ENCODE data around the gene TBC1D16.
A peak's percentile ranks its signal among the peaks of the same experiment; 100 is the strongest.
"Not testable (repeated sequence)": the region's sequence is repeated elsewhere in the genome, so short reads cannot be mapped to it uniquely, and the experiment has no call there.

The TBC1D16 gene

GRCh38 chr17:80051681-80052080, 16.0 kb upstream of the TBC1D16 start:
- no peak for DNase-seq

GRCh38 chr17:80050706-80051105, 15.0 kb upstream of the TBC1D16 start:
- DNase-seq: no peak

GRCh38 chr17:80049986-80050385, 14.3 kb upstream of the TBC1D16 start:
- no peak for DNase-seq

DNA sequence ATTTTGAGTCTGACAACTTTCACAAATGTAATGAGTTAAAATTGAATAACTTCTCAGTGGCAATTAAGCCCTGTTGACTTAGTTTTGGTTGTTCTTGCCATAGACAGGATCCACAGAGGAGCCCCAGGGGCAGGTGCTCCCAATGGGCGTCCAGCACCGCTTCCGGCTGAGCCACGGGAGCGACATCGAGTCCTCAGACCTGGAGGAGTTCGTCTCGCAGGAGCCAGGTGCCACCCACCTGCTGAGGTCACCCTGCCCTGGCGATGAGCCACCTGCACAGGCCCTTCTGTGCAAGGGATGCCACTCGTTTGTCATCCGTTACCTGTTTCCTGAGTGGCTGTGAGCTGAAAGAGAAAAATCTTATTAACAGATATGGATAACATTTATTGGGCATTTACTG, 11.5 kb upstream of the TBC1D16 start:
- no peak for DNase-seq

DNA sequence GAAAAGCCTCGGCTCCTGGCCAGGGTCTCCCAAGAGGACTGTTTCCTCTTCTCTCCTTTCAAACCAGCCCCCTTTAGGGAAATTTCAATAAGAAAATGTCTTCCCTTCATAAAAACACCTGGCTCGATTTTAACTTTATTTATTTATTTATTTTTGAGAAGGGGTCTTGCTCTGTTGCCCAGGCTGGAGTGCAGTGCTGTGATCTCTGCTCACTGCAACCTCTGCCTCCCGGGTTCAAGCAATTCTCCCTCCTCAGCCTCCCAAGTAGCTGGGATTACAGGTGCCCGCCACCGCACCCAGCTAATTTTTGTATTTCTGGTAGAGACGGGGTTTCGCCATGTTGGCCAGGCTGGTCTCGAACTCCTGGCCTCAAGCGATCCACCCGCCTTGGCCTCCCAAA, 11.0 kb upstream of the TBC1D16 start:
- DNase-seq: not testable (repeated sequence)

DNA sequence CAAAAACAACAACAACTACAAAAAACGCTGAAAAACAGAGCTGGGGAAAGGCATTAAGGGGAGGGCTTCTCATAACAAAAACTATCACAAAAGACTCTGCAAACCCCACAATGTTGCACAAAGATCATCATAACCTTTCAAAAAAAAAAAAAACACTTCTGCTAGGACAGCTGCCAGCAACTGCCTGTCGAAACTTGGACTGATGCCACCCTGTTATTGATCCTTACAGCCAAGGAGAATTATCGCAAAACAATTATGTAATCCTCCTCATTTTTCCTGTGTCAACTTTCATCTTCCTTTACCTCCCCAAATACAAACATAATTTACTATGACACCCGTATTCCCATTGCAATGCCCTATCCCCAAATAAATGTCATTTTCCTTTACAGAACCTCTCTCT, 10.0 kb upstream of the TBC1D16 start:
- no peak for DNase-seq

GRCh38 chr17:80043963-80044362, 8.3 kb upstream of the TBC1D16 start:
- no peak for DNase-seq

DNA sequence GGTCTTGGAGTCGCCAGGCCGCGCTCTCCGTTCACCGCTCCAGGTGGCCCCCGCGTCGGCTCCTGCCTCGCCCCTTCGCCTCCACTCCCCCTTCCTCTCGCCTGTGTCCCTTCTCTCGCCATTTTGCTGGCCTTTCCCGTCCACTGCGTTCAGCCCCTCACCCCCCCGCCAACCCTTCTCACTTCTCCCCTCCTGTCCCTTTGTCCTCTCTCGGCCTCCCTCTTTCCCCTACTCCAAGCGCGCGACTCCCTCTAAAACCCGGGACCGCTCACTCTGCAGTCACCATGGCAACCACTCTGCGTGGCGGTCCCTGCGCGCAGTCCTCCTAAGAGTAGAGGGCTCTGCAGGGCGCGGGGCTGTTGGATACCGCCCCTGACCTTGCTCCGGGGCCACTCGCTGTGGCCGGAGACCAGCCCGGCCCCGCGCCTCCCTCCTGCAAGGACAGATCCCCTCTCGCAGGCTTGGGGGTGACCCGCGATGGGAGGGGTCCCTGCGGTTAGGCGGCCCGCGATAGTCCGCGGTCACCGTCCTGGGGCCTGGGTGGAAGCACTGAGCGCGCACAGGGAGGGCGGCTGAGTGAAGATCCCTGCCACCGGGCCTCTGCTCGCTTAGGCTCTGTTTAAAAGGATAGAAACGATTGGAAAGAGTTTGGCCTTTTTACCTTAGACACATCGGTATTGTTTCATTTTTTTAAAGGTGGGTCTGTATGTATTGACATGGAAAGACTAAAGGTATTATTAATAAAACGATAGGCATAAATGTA, 1.2 kb upstream of the TBC1D16 start:
- peak; percentile 11 for DNase-seq

GRCh38 chr17:80035937-80036714, 454 bp upstream of the TBC1D16 start, which contains the start of gene CCDC40:
Gene CCDC40 (plus strand): TSS chr17:80036642. CDS start chr17:80036663, 21 bp downstream.
- peak; percentile 80 for DNase-seq

DNA sequence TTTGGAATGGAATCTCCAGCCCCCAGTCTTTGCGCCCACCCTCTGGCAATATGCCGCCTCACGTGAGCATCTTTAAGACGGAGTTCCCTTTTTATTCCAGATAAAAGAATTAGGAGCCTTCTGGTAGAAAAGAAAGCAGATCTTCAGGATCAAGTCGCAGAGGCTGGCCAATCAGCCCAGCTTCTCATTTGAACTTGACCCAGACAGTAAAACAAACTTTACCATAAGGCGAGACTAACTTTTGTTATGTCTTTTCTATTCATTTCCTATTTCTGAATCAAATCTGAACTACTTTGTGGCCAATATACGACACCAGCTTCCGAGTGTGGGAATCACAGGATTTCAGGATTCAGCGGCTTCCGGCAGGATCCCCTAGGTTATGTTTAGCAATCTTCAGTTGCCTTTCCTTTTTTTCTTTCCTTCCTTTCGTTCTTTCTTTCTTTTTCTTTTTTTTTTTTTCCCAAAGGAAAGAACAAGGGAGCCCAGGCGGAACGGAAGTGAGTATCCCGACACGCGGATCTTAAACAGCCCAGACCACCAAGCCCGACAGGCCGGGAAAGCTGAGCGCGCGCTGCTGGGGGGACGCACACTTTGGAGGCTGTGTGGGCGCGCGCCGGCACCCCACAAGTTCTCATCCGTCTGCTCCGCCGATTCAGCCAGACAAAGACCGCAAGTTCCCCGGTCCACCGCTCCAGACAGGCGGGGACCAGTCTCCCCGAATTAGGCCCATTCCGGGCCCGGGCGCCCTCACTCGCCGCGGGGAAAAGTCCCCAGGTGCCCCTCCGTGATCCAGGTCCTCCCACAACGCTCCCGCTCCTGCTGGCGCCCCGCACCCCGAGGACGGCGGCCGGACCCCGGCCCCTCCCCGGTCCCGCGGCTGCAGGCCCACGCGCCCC, 633 bp downstream of the TBC1D16 start:
- peak; percentile 41 for DNase-seq

DNA sequence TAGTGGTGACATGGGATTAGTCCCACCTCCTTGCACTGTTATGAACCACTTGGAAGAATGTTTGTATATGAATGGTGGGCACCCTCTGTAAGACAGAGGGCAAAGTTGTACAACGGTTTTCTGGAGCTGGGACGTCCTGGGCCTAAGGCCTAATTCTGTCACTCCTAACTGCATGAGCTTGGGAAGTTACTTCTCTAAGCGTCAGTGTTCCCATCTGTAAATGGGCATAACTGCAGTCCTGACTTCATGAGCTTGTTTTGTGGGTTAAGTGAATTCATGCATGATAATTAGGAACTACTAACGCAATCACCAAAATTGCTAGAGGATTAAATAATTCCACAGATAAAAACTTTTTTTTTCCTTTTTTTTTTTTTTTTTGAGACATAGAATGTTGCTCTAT, 1.8 kb downstream of the TBC1D16 start:
- no peak for DNase-seq

- no peak for DNase-seq
These were observed 3.0 kb downstream of the TBC1D16 start for GRCh38 chr17:80032614-80033171.

DNA sequence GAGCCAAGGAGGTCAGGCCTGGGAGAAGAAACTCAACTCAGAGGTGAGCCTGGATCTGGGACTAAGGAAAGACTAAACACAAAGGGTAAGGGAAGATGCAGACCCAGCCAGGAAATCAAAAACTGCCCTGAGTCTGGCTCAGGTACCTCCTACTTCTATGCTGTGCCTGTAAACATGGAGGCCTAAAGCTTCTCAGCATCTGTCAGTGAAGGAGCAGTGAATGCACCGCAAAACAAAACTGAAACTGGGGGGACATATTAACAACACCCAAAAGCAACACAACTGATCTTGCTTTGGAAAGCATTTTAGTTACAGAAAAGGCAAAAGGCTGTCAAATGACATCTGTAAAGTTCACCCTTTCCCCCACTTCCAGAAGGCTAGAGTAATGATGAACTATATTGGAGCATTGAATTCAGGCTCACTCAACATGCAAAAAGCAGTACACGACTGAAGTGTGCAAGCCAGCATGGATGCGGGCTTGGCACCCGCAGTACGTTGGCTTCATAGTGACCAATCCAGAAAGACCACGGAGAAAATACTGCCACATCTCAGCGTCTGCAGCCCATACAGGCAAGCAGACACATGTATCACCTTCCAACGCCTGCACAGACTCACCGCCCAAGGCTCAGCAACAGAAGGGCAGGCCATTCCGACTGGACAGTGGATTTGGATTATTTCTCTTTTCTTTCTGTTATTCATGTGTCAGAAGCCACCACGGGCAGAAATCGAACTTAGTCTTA, 3.8 kb downstream of the TBC1D16 start:
- DNase-seq: peak; percentile 31

- no peak for DNase-seq
These were observed 4.8 kb downstream of the TBC1D16 start for GRCh38 chr17:80030730-80031410.

- DNase-seq: peak; percentile 73
These were observed 6.3 kb downstream of the TBC1D16 start for GRCh38 chr17:80029258-80029974.

DNA sequence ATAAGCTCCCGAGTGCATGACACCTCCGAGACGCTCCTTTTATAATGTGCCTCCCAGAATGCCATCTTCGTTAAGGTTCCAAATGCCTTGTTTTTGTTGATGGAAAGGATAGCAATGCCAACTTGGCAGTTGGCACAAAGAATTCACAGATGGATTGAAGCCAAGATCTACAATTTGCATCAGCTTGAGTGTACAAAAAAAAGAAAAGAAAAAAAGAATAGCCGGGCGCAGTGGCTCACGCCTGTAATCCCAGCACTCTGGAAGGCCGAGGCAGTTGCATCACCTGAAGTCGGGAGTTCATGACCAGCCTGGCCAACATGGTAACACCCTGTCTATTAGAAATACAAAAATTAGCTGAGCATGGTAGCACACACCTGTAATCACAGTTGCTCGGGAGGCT, 7.6 kb downstream of the TBC1D16 start:
- DNase-seq: no peak

DNA sequence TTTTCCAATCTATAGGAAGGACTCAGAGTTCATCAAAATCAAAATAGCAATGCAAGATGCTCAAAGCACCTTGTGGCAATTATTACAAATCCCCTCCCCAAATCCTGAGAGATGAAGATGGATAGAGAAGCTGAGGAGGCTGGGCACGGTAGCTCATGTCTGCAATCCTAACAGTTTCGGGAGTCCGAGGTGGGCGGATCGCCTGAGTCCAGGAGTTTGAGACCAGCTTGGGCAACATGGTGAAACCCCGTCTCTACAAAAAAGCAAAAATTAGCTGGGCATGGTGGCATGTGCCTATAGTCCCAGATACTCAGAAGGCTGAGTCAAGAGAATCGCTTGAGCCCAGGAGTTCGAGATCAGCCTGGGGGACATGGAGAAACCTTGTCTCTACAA, 8.6 kb downstream of the TBC1D16 start:
- no peak for DNase-seq

GRCh38 chr17:80026359-80027042, 9.2 kb downstream of the TBC1D16 start:
- no peak for DNase-seq

- DNase-seq: no peak
These were observed 9.9 kb downstream of the TBC1D16 start for GRCh38 chr17:80025796-80026195.

GRCh38 chr17:80025140-80025539, 10.5 kb downstream of the TBC1D16 start:
- no peak for DNase-seq

Data from RPMI8226 (cell line).